IMR-90 (cell line): Measurements from ENCODE around the gene ZNF783. TPM values are rescaled to one million over a fixed set of nuclear protein-coding genes. Genes with fewer than 3 reads are reported as not detected.

Experiments used
- ATAC-seq: fragments of 200-7000 bp; cut with Tn5 transposase; 2 replicates; pipeline ENCODE4 v1.9.1; 2020; ENCODE audit warnings: low read depth, mild to moderate bottlenecking, moderate library complexity
- BruUV-seq: library from RNA; stranded (reverse); fragments of 400-500 nt; replicated peaks from 2 replicates; lab custom pipeline; 2021; lab: Mats Ljungman, UMichigan
- CTCF ChIA-PET: fragments of 300-600 bp; formaldehyde crosslinking; extraction: SDS; loops from one replicate; lab custom pipeline; 2021; ENCODE audit warnings: antibody characterized with exemption; lab: Yijun Ruan, JAX
- POLR2A ChIA-PET: fragments of 300-600 bp; sonication (Branson Sonifier 250); formaldehyde crosslinking; loops from one replicate; lab custom pipeline; 2022; ENCODE audit warnings: antibody characterized with exemption; ENCODE audit not compliant: unreplicated experiment; lab: Charles Lee
- DNase-seq: peaks from one replicate; pipeline ENCODE4 v3.0.0; 2013
- H2AFZ ChIP-seq: replicated peaks from 2 replicates; pipeline ENCODE3; 2013; ENCODE audit warnings: low read length, mild to moderate bottlenecking; ENCODE audit not compliant: poor library complexity
- H2AK5ac ChIP-seq: 2 replicates; pipeline ENCODE4 v1.6.1; 2013; ENCODE audit warnings: low read depth, low read length, inconsistent platforms
- H2AK9ac ChIP-seq: replicated peaks from 2 replicates; pipeline ENCODE3; 2013; ENCODE audit warnings: mild to moderate bottlenecking, low read depth, low read length, moderate library complexity; ENCODE audit not compliant: poor library complexity
- H2BK120ac ChIP-seq: 2 replicates; pipeline ENCODE4 v1.6.1; 2013; ENCODE audit warnings: low read depth, low read length, inconsistent platforms
- H2BK15ac ChIP-seq: 3 replicates; pipeline ENCODE4 v1.6.1; 2013; ENCODE audit warnings: low read depth, low read length, inconsistent platforms
- H2BK20ac ChIP-seq: 2 replicates; pipeline ENCODE4 v1.6.1; 2013; ENCODE audit warnings: low read depth, mild to moderate bottlenecking, inconsistent platforms, low read length, moderate library complexity
- H2BK5ac ChIP-seq: 2 replicates; pipeline ENCODE4 v1.6.1; 2013; ENCODE audit warnings: mild to moderate bottlenecking, low read depth, low read length, inconsistent platforms; ENCODE audit not compliant: poor library complexity, severe bottlenecking
- H3K14ac ChIP-seq: replicated peaks from 2 replicates; pipeline ENCODE4 v1.6.1; 2013; ENCODE audit warnings: low read depth, low read length, inconsistent platforms
- H3K18ac ChIP-seq: 2 replicates; pipeline ENCODE4 v1.6.1; 2013; ENCODE audit warnings: low read depth, low read length, control low read depth
- H3K23ac ChIP-seq: 2 replicates; pipeline ENCODE4 v1.6.1; 2013; ENCODE audit warnings: low read depth, low read length, inconsistent platforms
- H3K27ac ChIP-seq: 2 replicates; pipeline ENCODE4 v1.5.1; 2013; ENCODE audit warnings: mild to moderate bottlenecking, control low read depth, low read length; ENCODE audit not compliant: insufficient read depth
- H3K27me3 ChIP-seq: 2 replicates; pipeline ENCODE4 v1.6.1; 2013; ENCODE audit warnings: low read length; ENCODE audit not compliant: control insufficient read depth, insufficient read depth
- H3K36me3 ChIP-seq: 2 replicates; pipeline ENCODE4 v1.6.1; 2013; ENCODE audit warnings: low read length, mixed read lengths; ENCODE audit not compliant: control insufficient read depth, insufficient read depth
- H3K4ac ChIP-seq: 2 replicates; pipeline ENCODE4 v1.6.1; 2013; ENCODE audit warnings: low read depth, low read length, inconsistent platforms
- H3K4me1 ChIP-seq: 2 replicates; pipeline ENCODE4 v1.6.1; 2013; ENCODE audit warnings: low read length, mixed read lengths; ENCODE audit not compliant: control insufficient read depth, insufficient read depth
- H3K4me2 ChIP-seq: 2 replicates; pipeline ENCODE4 v1.6.1; 2013; ENCODE audit warnings: low read depth, mild to moderate bottlenecking, control low read depth, low read length, moderate library complexity
- H3K4me3 ChIP-seq: 2 replicates; pipeline ENCODE4 v1.5.1; 2013; ENCODE audit warnings: low read depth, mild to moderate bottlenecking, control low read depth, low read length, moderate library complexity; ENCODE audit not compliant: insufficient read depth
- H3K56ac ChIP-seq: 2 replicates; pipeline ENCODE4 v1.6.1; 2013; ENCODE audit warnings: low read length, inconsistent platforms; ENCODE audit not compliant: insufficient read depth; ENCODE audit errors: extremely low read depth
- H3K79me1 ChIP-seq, 2 experiments: 2 replicates each; pipeline ENCODE4 v1.6.1; 2013; ENCODE audit warnings: low read length in 2 of 2, inconsistent platforms in 1 of 2, low read depth in 1 of 2
- H3K9ac ChIP-seq: 2 replicates; pipeline ENCODE4 v1.6.1; 2013; ENCODE audit warnings: low read depth, low read length, control low read depth
- H3K9me1 ChIP-seq: 2 replicates; pipeline ENCODE4 v1.6.1; 2013; ENCODE audit warnings: low read length, inconsistent platforms; ENCODE audit not compliant: insufficient read depth
- H3K9me3 ChIP-seq: 2 replicates; pipeline ENCODE4 v1.6.1; 2013; ENCODE audit warnings: low read length; ENCODE audit not compliant: control insufficient read depth, insufficient read depth
- H4K20me1 ChIP-seq: 2 replicates; pipeline ENCODE4 v1.6.1; 2013; ENCODE audit warnings: low read length, inconsistent platforms; ENCODE audit not compliant: insufficient read depth
- H4K5ac ChIP-seq: 2 replicates; pipeline ENCODE4 v1.6.1; 2013; ENCODE audit warnings: mild to moderate bottlenecking, low read depth, low read length, control low read depth
- H4K8ac ChIP-seq, 2 experiments: 2 replicates each; pipeline ENCODE4 v1.6.1; 2013; ENCODE audit warnings: low read depth in 2 of 2, low read length in 2 of 2, control low read depth in 1 of 2, inconsistent platforms in 1 of 2
- H4K91ac ChIP-seq: 2 replicates; pipeline ENCODE4 v1.6.1; 2013; ENCODE audit warnings: low read depth, low read length, inconsistent platforms; ENCODE audit not compliant: insufficient read depth
- MAZ ChIP-seq: IDR thresholded peaks from 2 replicates; pipeline ENCODE4 v1.6.1; 2012; ENCODE audit warnings: low read depth, mild to moderate bottlenecking, low read length, improper control_type of control experiment, moderate library complexity, borderline replicate concordance
- SMC3 ChIP-seq: fragments of 150-350 bp; IDR thresholded peaks from 2 replicates; pipeline ENCODE4 v1.6.1; 2016; ENCODE audit warnings: low read depth, mild to moderate bottlenecking, antibody characterized with exemption, low read length, moderate library complexity
- WGBS, 2 experiments: methylation state at CpG; one replicate each; pipeline versions ENCODE4 v1.1.5 to v1.1.7; 2013; ENCODE audit warnings: missing lambda C conversion rate in 2 of 2; ENCODE audit not compliant: insufficient read length in 1 of 2; ENCODE audit errors: extremely low coverage in 2 of 2; 5-methylcytosine and 5-hydroxymethylcytosine counted together
- dilution Hi-C: fragments of 300-500 bp; cut with HindIII; formaldehyde crosslinking; loops from one replicate; pipeline ENCODE4 v1.14.3; 2018; ENCODE audit warnings: low sequenced_read_pairs; ENCODE audit not compliant: unreplicated experiment
- in situ Hi-C: fragments of 300-500 bp; cut with MboI; formaldehyde crosslinking; loops from 3 replicates; pipeline ENCODE4 v1.14.3; 2019; ENCODE audit warnings: low sequenced_read_pairs, inconsistent platforms, mixed read lengths
- intact Hi-C: fragments of 100-400 bp; cut with micrococcal nuclease; formaldehyde crosslinking; loops from 2 replicates; pipeline ENCODE4 v1.10.0; 2022
- polyA plus RNA-seq, 3 experiments: library from polyadenylated mRNA; depleted of rRNA; stranded (reverse); fragments of >200 nt; gene quantifications; 2 replicates each; pipeline ENCODE4 v1.2.3, GENCODE V29; 2012; ENCODE audit warnings: low replicate concordance in 1 of 3
- total RNA-seq: library from RNA; depleted of rRNA; stranded (reverse); fragments of >200 nt; gene quantifications from 2 replicates; pipeline ENCODE4 v1.2.3, GENCODE V29; 2012

ZNF783 gene
- total and polyA plus RNA-seq, 2 of the 4 experiments (the other 2 are of a cell fraction) = 2.3 to 7.2 TPM

DNA sequence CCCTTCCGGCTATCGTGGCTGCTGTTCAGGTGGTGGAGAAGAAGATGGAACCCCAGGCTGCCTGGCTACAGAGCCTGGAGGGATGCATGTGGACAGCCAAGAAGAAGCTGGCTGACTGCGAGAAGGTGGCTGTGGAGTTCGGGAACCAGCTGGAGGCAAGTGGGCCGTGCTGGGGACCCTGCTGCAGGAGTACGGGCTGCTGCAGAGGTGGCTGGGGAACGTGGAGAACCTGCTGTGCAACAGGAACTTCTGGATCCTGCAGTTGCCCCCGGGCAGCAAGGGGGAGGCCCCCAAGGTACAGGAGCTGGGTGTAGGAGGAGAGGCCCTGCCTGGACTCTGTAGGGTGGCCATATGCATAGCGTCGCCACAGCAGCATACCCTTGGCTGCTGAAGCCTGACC lies 25.6 kb downstream of the ZNF783 start:
- intact Hi-C loops = no loop called here

More for the DNA sequence above, 25.6 kb downstream of the ZNF783 start:
- Histone ChIP-seq H3K18ac (no peak overlapping the region), H4K91ac (no peak overlapping the region), H3K56ac (no peak overlapping the region), H3K9ac (no peak overlapping the region), H3K14ac (no peak overlapping the region), H4K8ac (no peak overlapping the region), H4K5ac (no peak overlapping the region), H2BK15ac (no peak overlapping the region), H3K36me3 (peaks cover 4% of the 10 kb centered on the region; the same call in 1 of the 2 replicates), H2AK9ac (no peak overlapping the region), H3K4me2 (no peak overlapping the region), H3K9me1 (peaks cover 2% of the 10 kb centered on the region), H3K79me1 (peaks cover 0 to 3% of the 10 kb centered on the region in 2 experiments; a peak in 1 of 4 replicates), H3K4me1 (0 out of 2 replicates have a peak, but pooled peaks cover 2% of the 10 kb centered on the region), H3K4ac (no peak overlapping the region), H3K27me3 (no peaks in the 10 kb centered on the region), H2BK20ac (no peak overlapping the region), H3K4me3 (no peak overlapping the region), H2BK5ac (no peak overlapping the region), H2BK120ac (no peak overlapping the region), H3K9me3 (no peaks in the 10 kb centered on the region), H4K20me1 (peaks cover 4% of the 10 kb centered on the region; the same call in 1 of the 2 replicates), H3K27ac (no peak overlapping the region), H2AK5ac (no peak overlapping the region), H3K23ac (no peak overlapping the region), H2AFZ (no peak overlapping the region)
- no TSS peak for BruUV-seq
- dilution Hi-C loops (no loop called here), in situ Hi-C loops (no loop called here)
- ChIA-PET POLR2A (no interaction called here), CTCF (interaction anchor here (0.5 kb wide), 1 partner anchor 1770 kb away, joined by 3 read pairs; the partner anchor contains the start of gene CDK5)
- DNase-seq (no peak), ATAC-seq (no peak)
- WGBS, 2 experiments = 82% methylated on average over 5 of the region's 10 CpGs; no CpG with 5 or more reads in 1 of the 2 experiments
- TF ChIP-seq MAZ = no peak
- no peak for TF ChIP-seq SMC3
